Measurements from ENCODE around the gene LYRM7.

DNA sequence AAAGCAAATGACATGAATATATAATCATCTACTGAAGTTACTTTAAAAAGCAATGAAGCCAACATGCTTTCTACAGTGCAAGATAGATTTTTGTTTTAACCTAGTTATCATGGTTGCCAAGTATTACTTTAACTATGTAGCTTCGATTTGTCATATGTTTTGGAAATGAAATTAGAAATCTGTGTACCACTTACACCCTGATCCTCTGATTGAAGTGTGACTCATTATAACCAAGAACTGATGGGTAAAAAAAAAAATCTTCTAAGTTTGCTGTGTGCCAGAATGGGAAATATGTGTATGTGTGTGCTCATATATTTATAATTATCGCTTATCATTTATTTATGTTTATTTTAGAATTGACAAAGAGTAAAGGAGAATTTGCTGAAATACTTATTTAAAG lies 84.0 kb downstream of the LYRM7 start:
- TF ChIP-seq GATA2 (IDR thresholded peaks at IDR 0.05; ENCODE audit: low read depth, low read length): no peak
- TF ChIP-seq GATA3 (IDR thresholded peaks at IDR 0.05; ENCODE audit: low read depth, low read length): no peak

Data from SH-SY5Y (cell line).